Measurements from ENCODE around the gene TCHH.

The TCHH gene

DNA sequence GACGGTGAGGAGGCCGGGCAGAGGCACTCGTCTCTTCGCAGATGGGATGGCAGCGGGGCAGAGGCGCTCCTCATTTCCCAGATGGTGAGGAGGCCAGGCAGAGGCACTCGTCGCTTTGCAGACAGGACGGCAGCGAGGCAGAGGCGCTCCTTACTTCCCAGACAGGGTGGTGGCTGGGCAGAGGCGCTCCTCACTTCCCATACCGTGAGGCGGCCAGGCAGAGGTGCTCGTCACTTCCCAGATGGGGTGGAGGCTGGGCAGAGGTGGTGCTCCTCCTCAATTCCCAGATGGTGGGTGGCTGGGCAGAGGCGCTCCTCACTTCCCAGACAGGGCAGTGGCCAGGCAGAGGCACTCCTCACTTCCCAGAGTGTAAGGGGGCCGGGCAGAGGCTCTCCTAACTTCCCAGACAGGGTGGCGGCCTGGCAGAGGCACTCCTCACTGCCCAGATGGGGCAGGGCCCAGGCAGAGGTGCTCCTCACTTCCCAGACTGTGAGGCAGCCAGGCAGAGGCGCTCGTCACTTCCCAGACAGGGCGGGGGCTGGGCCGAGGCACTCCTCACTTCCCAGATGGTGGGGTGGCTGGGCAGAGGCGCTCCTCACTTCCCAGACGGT, 36.3 kb downstream of the TCHH start (continued):
- TF ChIP-seq, protein P1, sequence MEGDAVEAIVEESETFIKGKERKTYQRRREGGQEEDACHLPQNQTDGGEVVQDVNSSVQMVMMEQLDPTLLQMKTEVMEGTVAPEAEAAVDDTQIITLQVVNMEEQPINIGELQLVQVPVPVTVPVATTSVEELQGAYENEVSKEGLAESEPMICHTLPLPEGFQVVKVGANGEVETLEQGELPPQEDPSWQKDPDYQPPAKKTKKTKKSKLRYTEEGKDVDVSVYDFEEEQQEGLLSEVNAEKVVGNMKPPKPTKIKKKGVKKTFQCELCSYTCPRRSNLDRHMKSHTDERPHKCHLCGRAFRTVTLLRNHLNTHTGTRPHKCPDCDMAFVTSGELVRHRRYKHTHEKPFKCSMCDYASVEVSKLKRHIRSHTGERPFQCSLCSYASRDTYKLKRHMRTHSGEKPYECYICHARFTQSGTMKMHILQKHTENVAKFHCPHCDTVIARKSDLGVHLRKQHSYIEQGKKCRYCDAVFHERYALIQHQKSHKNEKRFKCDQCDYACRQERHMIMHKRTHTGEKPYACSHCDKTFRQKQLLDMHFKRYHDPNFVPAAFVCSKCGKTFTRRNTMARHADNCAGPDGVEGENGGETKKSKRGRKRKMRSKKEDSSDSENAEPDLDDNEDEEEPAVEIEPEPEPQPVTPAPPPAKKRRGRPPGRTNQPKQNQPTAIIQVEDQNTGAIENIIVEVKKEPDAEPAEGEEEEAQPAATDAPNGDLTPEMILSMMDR (tag by site-specific recombination; IDR thresholded peaks at IDR 0.05), result no peak
- TF ChIP-seq, protein P2, sequence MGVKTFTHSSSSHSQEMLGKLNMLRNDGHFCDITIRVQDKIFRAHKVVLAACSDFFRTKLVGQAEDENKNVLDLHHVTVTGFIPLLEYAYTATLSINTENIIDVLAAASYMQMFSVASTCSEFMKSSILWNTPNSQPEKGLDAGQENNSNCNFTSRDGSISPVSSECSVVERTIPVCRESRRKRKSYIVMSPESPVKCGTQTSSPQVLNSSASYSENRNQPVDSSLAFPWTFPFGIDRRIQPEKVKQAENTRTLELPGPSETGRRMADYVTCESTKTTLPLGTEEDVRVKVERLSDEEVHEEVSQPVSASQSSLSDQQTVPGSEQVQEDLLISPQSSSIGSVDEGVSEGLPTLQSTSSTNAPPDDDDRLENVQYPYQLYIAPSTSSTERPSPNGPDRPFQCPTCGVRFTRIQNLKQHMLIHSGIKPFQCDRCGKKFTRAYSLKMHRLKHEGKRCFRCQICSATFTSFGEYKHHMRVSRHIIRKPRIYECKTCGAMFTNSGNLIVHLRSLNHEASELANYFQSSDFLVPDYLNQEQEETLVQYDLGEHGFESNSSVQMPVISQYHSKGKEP (tag by site-specific recombination; IDR thresholded peaks at IDR 0.05), result no peak
- TF ChIP-seq ZBTB48 (tag by site-specific recombination; IDR thresholded peaks at IDR 0.05), result no peak

DNA sequence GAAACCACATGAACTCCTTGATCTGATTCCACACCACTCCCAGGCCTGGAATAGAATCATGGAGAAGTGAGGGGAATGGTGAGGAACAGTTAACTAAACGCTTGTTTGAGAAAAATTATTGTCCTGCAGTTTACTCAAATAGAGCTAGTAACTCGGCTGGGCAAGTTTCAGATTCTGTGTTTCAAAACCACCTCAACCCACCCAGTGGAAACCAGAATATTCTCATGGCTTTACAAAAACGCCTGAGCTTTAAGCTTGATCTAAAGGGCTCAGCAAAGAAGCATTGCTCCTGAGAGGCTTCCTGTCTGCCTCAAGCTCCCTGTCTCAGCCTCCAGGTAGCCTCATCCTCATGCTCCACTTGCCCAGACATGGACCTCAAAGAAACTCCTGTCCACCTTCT, 42.9 kb downstream of the TCHH start:
- ChIA-PET POLR2A (no interaction called here), CTCF (interaction anchor here (0.9 kb wide), 1 partner anchor 115 kb away, joined by 3 read pairs; no protein-coding TSS in a partner anchor)
- Histone ChIP-seq H3K9me3 (ENCODE audit: control insufficient read depth, insufficient read depth, low read depth, low read length) (no peaks in the 10 kb centered on the region), H3K36me3 (ENCODE audit: control insufficient read depth in 2 of 2, insufficient read depth in 1 of 2, low read length in 2 of 2) (no peaks in the 10 kb centered on the region), H3K4me1 (ENCODE audit: control insufficient read depth, insufficient read depth, low read length) (no peaks in the 10 kb centered on the region), H3K27ac (ENCODE audit: extremely low read depth, low read depth, low read length) (no peak overlapping the region), H3K4me3 (ENCODE audit: low read depth, low read length) (no peak overlapping the region)
- TF ChIP-seq YY2 (tag by site-specific recombination; IDR thresholded peaks at IDR 0.05), result no peak
- no peak for TF ChIP-seq ZNF549 (tag by site-specific recombination; IDR thresholded peaks at IDR 0.05)
- TF ChIP-seq, protein P3, sequence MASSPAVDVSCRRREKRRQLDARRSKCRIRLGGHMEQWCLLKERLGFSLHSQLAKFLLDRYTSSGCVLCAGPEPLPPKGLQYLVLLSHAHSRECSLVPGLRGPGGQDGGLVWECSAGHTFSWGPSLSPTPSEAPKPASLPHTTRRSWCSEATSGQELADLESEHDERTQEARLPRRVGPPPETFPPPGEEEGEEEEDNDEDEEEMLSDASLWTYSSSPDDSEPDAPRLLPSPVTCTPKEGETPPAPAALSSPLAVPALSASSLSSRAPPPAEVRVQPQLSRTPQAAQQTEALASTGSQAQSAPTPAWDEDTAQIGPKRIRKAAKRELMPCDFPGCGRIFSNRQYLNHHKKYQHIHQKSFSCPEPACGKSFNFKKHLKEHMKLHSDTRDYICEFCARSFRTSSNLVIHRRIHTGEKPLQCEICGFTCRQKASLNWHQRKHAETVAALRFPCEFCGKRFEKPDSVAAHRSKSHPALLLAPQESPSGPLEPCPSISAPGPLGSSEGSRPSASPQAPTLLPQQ (tag by site-specific recombination; IDR thresholded peaks at IDR 0.05), result no peak
- no peak for TF ChIP-seq ZBTB20 (tag by site-specific recombination; IDR thresholded peaks at IDR 0.05)
- no peak for TF ChIP-seq ZFHX2 (tag by site-specific recombination; conservative IDR thresholded peaks at IDR 0.05)
- TF ChIP-seq, protein P4, sequence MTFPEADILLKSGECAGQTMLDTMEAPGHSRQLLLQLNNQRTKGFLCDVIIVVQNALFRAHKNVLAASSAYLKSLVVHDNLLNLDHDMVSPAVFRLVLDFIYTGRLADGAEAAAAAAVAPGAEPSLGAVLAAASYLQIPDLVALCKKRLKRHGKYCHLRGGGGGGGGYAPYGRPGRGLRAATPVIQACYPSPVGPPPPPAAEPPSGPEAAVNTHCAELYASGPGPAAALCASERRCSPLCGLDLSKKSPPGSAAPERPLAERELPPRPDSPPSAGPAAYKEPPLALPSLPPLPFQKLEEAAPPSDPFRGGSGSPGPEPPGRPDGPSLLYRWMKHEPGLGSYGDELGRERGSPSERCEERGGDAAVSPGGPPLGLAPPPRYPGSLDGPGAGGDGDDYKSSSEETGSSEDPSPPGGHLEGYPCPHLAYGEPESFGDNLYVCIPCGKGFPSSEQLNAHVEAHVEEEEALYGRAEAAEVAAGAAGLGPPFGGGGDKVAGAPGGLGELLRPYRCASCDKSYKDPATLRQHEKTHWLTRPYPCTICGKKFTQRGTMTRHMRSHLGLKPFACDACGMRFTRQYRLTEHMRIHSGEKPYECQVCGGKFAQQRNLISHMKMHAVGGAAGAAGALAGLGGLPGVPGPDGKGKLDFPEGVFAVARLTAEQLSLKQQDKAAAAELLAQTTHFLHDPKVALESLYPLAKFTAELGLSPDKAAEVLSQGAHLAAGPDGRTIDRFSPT (tag by site-specific recombination; IDR thresholded peaks at IDR 0.05), result no peak
- no peak for TF ChIP-seq ZNF530 (tag by site-specific recombination; IDR thresholded peaks at IDR 0.05; ENCODE audit: low read depth)
- no peak for TF ChIP-seq ZNF311 (tag by site-specific recombination; IDR thresholded peaks at IDR 0.05; ENCODE audit: borderline replicate concordance)
- TF ChIP-seq ZNF621 (tag by site-specific recombination; IDR thresholded peaks at IDR 0.05), result no peak
- TF ChIP-seq ZNF768 (tag by site-specific recombination; IDR thresholded peaks at IDR 0.05), result no peak

DNA sequence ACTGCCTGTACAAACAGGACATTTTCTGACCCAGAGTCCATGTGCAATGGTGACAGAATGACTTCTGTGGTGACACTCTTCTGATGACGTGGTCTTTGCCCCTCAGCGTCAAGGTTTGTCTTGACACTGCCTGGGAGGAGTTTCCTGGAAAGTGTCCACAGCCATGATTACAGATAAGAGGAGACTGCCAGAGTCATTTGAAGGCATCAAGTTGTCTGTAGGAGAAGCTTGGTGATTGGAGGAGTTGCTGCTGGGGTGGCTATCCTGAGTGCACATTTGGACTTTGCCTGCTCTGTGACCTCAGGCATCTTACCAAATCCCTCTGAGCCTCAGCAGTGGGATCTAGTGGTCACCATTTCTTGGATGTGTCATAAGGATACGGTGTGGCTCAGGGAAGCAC, 44.1 kb downstream of the TCHH start:
- Histone ChIP-seq H3K4me1 (ENCODE audit: control insufficient read depth, insufficient read depth, low read length) (no peaks in the 10 kb centered on the region), H3K36me3 (ENCODE audit: control insufficient read depth in 2 of 2, insufficient read depth in 1 of 2, low read length in 2 of 2) (no peaks in the 10 kb centered on the region), H3K9me3 (ENCODE audit: control insufficient read depth, insufficient read depth, low read depth, low read length) (no peaks in the 10 kb centered on the region), H3K27ac (ENCODE audit: extremely low read depth, low read depth, low read length) (no peak overlapping the region), H3K4me3 (ENCODE audit: low read depth, low read length) (no peak overlapping the region)
- CTCF ChIA-PET, result interaction anchor here (1.2 to 3.2 kb wide), 2 partner anchors 18 to 387 kb away, joined by 4 to 10 read pairs; no protein-coding TSS in a partner anchor
- POLR2A ChIA-PET, result no interaction called here
- TF ChIP-seq, protein P5, sequence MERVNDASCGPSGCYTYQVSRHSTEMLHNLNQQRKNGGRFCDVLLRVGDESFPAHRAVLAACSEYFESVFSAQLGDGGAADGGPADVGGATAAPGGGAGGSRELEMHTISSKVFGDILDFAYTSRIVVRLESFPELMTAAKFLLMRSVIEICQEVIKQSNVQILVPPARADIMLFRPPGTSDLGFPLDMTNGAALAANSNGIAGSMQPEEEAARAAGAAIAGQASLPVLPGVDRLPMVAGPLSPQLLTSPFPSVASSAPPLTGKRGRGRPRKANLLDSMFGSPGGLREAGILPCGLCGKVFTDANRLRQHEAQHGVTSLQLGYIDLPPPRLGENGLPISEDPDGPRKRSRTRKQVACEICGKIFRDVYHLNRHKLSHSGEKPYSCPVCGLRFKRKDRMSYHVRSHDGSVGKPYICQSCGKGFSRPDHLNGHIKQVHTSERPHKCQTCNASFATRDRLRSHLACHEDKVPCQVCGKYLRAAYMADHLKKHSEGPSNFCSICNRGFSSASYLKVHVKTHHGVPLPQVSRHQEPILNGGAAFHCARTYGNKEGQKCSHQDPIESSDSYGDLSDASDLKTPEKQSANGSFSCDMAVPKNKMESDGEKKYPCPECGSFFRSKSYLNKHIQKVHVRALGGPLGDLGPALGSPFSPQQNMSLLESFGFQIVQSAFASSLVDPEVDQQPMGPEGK (tag by site-specific recombination; IDR thresholded peaks at IDR 0.05), result no peak
- TF ChIP-seq ZNF202 (tag by site-specific recombination; IDR thresholded peaks at IDR 0.05; ENCODE audit: borderline replicate concordance) (no peak), KLF9 (tag by site-specific recombination; IDR thresholded peaks at IDR 0.05; ENCODE audit: low read depth) (no peak), ZNF837 (tag by site-specific recombination; IDR thresholded peaks at IDR 0.05) (no peak), ZNF221 (tag by site-specific recombination; IDR thresholded peaks at IDR 0.05; ENCODE audit: borderline replicate concordance) (no peak), ZNF624 (tag by site-specific recombination; IDR thresholded peaks at IDR 0.05) (no peak), ZNF292 (tag by site-specific recombination; IDR thresholded peaks at IDR 0.05; ENCODE audit: borderline replicate concordance, low read depth) (no peak), SALL2 (tag by site-specific recombination; IDR thresholded peaks at IDR 0.05; ENCODE audit: borderline replicate concordance) (no peak), FEZF1 (tag by site-specific recombination; IDR thresholded peaks at IDR 0.05) (no peak), ZNF423 (tag by site-specific recombination; IDR thresholded peaks at IDR 0.05) (no peak), MYNN (tag by site-specific recombination; IDR thresholded peaks at IDR 0.05; ENCODE audit: borderline replicate concordance) (no peak), ZNF544 (tag by site-specific recombination; IDR thresholded peaks at IDR 0.05) (no peak)
